HG02763 (cell line): ENCODE data around the gene TSPAN4.

Experiments
- ATAC-seq: cut with Tn5 transposase; IDR thresholded peaks from one replicate; pipeline ENCODE4 v1.9.1; 2021; ENCODE audit warnings: mild to moderate bottlenecking, moderate library complexity; ENCODE audit not compliant: unreplicated experiment

The TSPAN4 gene

DNA sequence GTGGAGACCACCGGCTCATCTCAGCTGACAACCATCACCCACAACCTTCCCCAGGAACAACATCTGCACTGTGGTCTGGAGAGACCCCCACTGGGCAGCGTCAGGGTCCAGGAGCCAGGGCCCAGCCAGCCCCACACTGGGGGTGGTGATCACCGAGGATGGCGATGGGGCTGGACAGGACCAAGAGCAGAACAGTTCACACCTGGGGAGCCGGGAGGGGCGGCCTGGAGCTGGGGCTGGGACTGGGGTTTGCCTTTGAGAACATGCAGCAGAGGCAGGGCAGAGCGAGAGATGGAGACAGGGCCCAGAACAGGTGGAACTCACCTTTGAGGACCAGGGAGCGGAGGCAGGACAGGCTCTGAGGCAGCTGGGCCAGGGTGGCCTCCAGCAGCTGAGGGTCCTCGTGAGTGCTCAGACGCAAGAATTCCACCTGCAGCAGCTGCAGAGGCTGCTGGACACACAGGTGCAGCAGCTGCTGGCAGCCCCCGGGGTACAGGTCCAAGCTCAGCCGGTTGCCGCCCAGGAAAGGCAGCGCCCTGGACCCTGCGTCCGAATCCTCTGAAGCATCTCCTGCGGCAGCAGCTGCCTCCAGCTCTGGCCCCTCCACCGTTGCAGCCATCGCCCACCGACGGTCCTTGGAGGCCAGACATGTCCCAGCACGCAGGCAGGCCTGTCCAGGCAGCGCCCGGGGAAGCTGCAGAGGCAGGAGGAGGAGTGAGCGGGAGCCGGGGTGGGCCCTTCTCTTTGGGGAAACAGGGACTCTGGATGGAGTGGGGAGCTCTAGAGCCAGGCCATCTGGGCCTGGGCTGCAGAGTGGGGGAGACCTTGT, 38.7 kb upstream of the TSPAN4 start:
- no peak for ATAC-seq

DNA sequence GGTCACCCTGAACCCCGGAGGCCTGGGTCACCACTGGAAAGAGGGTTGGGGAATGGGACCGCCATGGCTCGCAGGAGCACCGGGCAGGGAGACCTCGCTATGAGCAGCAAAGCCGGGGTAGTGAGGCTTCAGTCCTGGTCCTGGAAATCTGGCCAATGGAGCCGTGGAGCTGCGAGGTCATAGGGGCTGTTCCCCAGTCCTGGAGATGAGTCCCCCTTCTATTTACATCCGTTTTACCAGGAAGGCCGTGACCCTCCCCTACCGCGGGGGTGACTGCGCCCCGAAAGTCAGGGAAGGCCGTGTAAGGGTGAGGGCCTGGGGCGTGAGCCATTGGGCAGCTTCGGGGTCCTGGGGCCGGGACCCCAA, 38.1 kb upstream of the TSPAN4 start:
- ATAC-seq, result no peak

DNA sequence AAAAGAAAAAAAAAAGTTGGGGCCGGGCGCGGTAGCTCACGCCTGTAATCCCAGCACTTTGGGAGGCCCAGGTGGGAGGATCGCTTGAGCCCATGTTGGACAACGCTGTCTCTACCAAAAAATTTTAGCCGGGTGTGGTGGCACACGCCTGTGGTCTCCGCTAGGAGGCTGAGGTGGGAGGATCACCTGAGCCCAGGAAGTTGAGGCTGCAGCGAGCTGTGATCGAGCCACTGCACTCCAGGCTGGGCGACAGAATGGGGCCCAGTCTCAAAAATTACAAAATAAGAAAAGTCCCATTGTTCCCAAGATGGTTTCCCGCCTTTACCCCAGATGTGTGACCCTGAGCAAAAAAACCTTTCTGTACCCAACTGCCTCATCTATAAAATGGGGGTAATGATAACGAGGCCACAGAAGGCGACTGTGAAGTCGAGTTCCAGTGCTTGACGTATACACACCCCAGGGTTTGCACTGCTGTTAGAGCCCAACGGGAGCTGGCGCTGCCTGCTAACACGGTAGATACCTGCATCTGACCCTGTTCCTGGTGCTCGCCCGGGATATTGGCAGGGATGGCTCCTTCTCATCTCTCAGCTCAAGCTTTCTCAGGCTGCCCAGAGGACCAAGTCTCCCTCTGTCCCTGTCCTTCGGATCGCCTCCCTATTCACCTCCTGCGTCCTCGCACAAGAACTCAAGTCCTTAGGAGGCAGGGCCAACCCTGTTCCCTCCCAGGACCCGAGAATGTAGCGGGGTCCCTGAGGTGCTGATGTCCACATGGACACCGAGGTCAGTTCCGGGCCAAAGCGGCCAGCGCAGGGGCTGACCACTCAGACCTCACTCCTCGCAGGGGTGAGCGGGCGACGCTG, 34.0 kb upstream of the TSPAN4 start:
- no peak for ATAC-seq

DNA sequence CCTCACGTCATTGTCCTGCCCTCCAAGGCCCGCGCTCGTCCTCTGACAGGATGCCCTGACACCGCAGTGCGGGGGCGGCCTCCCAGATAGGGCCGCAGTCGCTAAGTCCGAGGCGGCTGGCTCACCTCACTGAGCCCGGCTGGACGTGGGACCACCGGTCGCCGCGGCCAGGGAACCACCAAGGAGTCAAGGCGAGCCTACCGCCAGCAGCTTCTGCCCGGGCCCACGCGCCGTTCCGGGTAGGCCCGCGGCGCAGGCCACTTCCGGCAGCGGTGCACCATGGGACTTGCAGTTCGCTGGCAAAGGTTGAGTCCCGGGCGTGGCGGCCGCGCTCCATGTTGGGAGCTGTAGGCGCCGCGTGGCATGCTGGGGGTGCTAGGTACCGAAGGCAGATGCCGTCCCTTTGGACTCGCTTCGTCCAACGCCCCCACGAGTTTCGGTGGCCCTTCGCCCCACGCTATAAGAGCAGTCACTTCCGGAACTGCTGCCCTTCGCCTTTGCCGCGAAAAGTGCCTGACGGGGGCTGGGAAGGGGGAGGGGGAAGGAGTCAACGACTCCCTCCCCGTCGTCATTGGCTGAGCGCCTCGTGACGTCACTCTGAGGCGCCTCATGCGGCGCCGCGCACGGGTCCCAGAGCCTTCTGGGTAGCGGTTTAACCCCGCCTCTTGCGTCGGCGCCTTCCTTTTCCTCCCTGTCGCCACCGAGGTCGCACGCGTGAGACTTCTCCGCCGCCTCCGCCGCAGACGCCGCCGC, 33.2 kb upstream of the TSPAN4 start, which contains the start of gene RPLP2:
Gene RPLP2 (plus strand): TSS at position 681 of the 753 bp plus-strand sequence. CDS start 268 bp downstream, outside the sequence.
- ATAC-seq, result peak; percentile 71

DNA sequence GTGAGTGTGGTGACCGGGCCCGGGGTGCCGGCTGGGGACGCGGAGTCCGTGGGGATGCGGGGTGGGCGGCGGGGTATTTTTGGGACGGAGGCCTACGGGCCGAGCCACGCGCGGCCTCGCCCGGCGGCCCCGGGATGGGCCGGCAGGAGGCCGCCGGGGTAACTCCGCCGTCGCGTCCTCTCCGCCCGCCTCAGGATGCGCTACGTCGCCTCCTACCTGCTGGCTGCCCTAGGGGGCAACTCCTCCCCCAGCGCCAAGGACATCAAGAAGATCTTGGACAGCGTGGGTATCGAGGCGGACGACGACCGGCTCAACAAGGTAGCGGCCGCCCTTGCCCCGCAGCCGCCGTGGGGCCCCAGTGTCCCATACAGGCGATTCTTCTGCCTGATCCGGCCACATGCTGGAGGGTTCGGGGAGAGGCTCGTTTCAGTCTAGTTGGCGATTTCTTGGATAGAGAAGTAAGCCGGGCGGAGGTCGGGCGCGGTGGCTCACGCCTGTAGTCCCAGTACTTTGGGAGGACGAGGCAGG, 32.5 kb upstream of the TSPAN4 start:
- ATAC-seq, result no peak

DNA sequence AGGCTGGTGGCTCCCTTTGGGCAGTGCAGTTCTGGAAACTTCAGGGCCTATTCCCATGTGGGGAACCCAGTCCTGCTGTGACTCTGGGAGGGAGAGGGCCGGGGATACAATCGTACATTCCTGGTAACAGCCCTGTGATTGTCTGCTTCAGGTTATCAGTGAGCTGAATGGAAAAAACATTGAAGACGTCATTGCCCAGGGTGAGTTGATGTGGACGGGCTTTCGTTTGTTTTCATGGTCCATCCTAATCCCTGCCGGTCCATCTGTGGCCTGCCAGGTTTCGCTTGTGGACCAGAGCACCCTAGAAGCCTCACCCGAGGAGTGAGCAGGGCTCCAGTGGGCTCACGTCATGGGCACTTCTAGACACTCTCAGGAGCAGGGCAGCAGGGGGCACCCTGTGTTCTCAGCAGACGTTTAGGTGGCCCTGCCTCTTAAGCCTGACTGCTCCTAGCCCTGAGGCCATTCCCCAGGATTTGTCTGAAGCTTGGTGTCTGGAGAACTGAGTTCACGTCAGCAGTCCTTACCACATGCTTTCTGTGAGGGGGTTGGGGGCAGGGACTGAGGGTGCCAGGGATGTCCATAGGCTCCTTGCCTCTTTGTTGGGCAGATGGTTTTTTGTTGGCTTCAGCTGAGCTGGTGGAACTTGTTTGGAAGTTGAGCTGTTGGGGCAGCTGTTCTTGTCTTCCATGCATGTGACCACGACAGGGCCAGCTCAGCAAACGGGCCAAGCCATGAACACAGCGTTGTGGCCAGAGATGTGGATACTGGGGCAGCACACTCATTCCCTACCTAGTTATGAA, 31.0 kb upstream of the TSPAN4 start:
- no peak for ATAC-seq

DNA sequence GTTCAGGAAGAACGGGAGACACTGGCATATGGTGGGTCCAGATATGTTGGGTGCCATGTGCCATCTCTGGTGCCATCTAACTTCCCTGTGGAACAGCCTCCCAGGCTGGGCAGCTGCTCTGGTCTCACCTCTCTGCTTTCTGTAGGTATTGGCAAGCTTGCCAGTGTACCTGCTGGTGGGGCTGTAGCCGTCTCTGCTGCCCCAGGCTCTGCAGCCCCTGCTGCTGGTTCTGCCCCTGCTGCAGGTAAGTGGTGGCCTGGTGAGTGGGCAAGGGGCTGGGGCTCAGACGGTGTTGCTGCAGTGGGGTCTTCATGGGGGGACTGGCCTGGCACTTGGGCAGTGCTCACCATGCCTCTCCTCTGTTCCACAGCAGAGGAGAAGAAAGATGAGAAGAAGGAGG, 30.3 kb upstream of the TSPAN4 start:
- no peak for ATAC-seq

DNA sequence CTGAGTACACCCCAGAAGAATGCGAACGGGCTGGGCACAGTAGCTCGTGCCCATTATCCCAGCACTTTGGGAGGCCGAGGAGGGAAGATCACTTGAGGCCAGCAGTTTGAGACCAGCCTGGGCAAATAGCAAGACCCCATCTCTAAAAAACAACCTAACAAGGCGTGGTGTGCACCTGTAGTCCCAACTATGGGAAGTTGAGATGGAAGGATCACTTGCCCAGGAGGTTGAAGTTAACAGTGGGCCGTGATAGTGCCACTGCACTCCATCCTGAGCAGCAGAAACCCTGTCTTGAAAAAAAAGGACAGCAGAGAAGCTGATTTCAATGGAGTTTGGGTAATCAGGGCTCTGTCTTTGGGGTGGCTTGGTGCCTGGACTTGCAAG, 29.6 kb upstream of the TSPAN4 start:
- ATAC-seq, result no peak

DNA sequence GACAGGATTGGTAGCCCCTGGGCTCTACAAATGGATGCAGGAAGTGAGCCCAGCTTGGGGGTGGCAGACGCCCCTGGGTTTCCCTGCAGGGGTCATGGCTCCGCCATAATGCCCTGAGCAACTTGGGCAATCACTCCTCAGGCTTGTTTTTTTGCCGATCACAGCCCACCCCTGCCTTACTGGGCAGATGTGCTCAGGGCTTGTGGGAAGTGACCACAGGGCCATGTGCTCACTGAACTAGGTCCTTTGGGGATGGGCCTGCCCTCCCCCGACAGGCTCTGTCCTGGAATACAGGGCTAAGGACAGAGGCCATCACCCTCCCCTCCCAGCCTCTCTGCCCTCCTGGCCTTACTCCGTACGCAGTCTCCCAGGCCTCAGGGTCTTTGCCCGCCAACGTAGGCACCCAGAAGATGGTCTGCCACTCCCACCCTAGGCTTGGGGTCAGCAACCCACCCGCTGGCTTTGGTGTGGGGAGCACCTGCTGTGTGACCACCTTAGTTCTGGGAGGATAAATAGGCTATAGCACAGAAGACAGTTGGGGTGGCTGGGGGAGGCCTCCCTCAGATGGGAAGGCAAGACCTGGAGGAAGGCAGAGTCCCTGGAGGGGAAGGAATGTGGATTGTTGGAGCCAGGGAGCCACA, 29.1 kb upstream of the TSPAN4 start:
- ATAC-seq, result no peak

DNA sequence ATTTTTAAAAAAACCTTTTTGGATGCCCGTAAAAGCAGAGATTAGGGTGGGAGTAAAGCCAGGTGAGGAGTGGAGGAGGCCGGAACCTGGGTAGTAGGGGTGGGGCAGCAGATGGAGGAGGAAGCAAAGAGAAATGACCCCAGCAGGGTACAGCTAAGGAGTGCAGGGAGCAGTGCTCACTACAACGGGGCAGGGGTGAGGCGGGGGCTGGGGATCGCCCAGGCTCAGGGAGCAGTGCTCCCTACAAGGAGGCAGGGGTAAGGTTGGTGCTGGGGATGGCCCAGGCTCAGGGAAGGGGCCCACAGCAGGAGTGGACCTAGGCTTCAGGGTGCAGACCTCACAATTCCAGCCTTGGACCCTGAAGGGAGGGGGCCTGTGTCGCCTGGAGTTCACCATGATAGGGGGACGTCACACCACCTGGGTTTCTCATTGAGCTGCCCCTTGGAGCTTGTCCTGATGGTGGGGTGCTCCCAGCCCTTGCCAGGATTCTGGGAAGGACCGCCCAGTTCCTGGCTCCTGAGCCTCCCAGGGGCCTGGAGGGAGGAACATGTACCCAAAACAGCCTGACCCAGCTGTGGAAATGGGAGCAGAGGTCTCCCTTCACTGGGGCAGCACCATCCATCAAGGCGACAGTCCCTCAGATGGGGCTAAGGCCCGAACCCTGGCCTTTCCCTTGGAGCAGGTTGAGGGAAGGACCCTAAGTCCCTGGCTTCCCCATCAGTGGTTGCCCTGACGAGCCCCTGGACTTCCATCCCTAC, 26.8 kb upstream of the TSPAN4 start:
- ATAC-seq, result no peak

DNA sequence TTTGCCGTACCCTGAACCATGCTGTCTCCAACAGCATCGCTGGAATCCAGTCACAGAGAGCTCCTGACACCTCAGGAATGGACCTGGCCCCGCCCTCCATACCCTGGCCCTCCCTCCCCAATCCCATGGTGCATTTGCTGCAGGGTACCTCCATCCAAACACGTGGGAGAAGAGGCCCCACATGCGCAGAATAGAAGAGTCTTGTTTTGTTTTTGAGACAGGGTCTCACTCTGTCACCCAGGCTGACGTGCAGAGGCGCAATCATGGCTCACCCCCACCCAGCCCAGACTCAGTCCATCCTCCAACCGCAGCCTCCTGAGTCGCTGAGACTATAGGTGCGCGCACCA, 26.2 kb upstream of the TSPAN4 start:
- no peak for ATAC-seq

DNA sequence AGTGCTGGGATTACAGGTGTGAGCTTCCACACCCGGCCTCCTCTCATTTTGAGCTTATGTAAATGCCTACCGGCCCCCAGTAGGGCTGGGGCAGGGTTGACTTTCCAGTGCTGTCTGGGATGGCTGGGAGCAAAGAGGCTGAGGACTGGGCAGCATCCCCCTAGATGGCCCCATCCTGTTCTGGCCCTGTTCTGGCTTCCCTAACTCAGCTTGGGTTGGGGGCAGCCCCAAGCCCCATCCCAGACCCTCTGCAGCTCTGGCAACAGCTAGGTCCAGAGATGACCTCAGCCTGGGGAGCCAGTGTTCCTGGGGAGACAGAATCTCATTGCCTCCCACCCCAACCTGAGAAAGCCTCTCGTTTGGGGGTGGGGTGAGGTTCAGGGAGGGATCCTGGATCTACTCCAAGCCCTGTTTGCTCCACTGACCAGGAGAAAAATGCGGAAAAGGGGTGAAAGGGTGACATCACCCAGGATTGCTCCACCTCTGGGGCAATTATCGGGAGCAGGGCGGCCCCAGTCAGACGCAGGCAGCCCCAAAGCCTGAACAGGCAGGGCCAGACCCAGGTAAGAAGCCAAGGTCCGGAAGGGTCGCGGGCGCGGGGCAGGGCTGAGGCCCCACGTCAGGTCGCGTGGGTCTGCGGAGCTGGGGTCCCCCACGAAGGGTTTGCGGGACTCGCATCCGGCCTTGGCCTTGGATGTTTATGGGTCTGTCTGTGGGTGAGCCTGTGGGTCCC, 24.1 kb upstream of the TSPAN4 start, which contains the start of gene PNPLA2:
Gene PNPLA2 (plus strand): TSS at position 519 of the 733 bp plus-strand sequence. CDS start 805 bp downstream, outside the sequence.
- ATAC-seq, result no peak

DNA sequence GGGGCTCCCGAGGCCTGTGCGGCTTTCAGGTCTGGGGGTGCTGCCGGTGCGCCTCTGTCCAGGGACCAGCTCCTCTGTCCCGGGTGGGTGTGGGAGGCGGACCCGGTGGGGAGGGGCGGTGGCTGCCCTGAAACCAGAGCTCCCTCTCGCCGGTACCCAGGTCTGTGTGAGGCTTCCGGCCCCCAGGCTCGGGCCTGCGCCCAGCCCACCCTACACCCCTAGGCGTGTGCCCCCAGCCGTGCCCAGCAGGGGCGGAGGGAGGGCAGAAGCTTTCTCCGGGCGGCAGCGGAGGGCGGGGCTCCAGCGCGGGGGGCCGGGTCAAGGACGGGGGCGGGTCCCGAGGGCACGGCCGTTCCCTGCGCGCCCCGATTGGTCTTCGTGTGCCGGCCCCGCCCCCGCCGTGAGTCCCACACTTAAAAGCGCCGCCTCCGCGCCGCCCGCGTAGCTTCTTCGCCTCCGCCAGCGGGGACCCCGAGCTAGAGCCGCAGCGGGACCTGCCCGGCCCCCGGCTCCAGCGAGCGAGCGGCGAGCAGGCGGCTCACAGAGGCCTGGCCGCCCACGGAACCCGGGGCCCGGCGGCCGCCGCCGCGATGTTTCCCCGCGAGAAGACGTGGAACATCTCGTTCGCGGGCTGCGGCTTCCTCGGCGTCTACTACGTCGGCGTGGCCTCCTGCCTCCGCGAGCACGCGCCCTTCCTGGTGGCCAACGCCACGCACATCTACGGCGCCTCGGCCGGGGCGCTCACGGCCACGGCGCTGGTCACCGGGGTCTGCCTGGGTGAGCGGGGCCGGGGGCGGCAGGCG, 23.3 kb upstream of the TSPAN4 start:
- peak; percentile 63 for ATAC-seq

DNA sequence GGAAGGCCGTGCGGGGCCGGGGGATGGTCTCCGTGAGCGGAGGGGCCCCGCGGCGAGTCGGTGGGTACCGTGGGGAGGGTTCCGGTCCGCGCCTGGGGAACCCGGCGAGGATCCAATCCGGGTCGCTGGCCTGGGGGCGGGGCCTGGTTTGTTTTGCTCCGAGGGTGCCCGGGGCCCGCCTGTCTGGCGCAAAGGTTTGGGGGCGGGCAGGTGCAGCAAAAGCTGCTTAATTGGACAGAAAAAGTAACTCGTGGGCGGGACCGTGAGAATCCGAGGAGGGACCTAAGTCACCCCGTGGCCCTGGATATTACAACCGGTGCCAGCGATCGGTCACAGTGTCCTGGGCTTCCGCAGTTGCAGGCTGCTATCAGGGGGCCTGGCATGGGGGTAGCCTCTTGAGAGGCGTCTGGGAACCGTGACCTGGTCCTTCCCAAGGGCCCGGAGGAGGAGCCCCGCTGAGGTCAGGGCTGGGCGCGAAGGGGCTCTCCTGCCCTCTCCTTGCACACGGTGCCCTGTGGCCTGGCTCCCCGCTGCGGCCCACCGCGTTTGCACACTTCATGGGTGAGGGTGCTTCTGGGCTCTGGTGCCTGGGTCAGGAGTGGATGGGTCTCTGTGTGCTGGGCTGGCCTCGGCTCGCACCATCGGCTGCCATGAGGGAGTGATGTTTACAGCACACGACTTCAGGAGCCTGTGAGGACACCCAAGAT, 22.6 kb upstream of the TSPAN4 start:
- peak; percentile 52 for ATAC-seq

DNA sequence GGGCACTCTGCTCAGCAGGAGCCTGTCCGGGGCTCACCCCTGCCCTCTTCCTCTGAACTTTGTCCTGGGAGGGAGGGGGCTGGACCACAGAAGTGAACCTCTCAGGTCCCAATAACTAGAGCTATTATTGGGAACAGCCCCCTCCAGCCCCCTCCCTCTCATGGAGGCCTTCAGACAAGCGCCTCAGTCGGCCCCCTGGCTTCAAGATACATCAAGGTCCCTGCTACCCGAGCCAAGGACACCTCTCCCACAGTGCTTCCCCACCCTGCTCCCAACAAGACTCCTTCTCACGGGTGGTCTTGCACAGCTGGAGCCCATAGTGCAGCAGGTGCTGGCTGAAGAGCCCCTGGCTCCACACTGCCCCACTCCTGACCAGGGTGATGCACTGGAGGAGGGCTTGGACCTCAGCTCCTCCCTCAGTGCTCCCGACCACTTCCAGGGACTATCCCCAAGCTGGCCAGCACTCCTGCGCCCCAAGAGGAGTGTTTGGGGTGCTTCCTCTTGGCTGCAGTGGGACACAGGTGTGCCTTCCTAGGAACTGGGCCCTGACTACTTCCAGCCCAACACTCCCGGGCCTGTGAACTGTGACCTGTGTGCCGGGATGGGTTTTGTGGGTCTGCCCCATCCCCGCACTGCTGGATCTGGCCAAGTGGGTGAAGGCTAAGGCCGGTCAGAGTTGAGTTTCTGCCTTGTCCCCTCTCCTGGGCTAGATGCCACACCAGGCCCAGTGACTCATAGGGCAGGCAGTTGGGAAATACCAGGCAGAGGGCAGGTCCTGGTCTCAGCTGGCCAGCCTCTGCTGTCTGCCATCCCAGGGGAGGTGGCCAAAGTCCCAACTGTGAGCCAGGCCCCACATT, 21.8 kb upstream of the TSPAN4 start:
- ATAC-seq, result no peak
